Stomach (tissue), 19 donors: ENCODE results near the gene OR2W1. TPM values are rescaled to one million over a fixed set of nuclear protein-coding genes. Genes with fewer than 3 reads are reported as not detected.

Experiments used
- DNase-seq, 2 donors: peaks; one replicate each; pipeline versions ENCODE4 v3.0.0 to v3.0.0-alpha.2; 2013 to 2019
- H3K27ac ChIP-seq, 5 donors: fragments of 200-600 bp in 4 of 5; sonication (generic) in 4 of 5; one replicate each; pipeline ENCODE4 v1.5.1; 2013 to 2019; ENCODE audit warnings: mild to moderate bottlenecking in 1 of 5, moderate library complexity in 1 of 5
- H3K27me3 ChIP-seq, 3 donors: fragments of 200-600 bp; sonication (generic); one replicate each; pipeline ENCODE4 v1.5.1; 2017 to 2019; ENCODE audit warnings: mixed run types in 1 of 3
- H3K36me3 ChIP-seq, 4 donors: fragments of 200-600 bp; sonication (generic); 1 replicate in 3 of 4; 2 replicates in 1 of 4; pipeline ENCODE4 v1.5.1; 2016 to 2019
- H3K4me1 ChIP-seq, 4 donors: fragments of 200-600 bp; sonication (generic); one replicate each; pipeline ENCODE4 v1.5.1; 2016 to 2019
- H3K4me3 ChIP-seq, 4 donors: fragments of 200-600 bp; sonication (generic) in 3 of 4; one replicate each; pipeline ENCODE4 v1.5.1; 2016 to 2019; ENCODE audit warnings: mild to moderate bottlenecking in 1 of 4
- H3K9me3 ChIP-seq, 4 donors: fragments of 200-600 bp; sonication (generic); one replicate each; pipeline ENCODE4 v1.5.1; 2016 to 2019
- CTCF ChIP-seq, 7 experiments: fragments of 450-650 bp in 4 of 7; fragments of 200-600 bp in 3 of 7; sonication (generic) in 3 of 7; IDR thresholded peaks; one replicate each; pipeline ENCODE4 v1.5.1; 2016 to 2019; ENCODE audit warnings: antibody characterized with exemption in 7 of 7, control low read depth in 2 of 7, mild to moderate bottlenecking in 1 of 7
- EP300 ChIP-seq: sonication (generic); formaldehyde crosslinking; IDR thresholded peaks from one replicate; pipeline ENCODE4 v1.6.1; 2017; ENCODE audit warnings: antibody characterized with exemption
- POLR2A ChIP-seq, 4 donors: fragments of 450-650 bp; IDR thresholded peaks; one replicate each; pipeline ENCODE4 v1.6.1; 2016; ENCODE audit warnings: antibody characterized with exemption in 4 of 4, control low read depth in 2 of 4, mild to moderate bottlenecking in 1 of 4, moderate library complexity in 1 of 4
- POLR2AphosphoS5 ChIP-seq, 3 donors: sonication (generic); formaldehyde crosslinking; IDR thresholded peaks; one replicate each; pipeline ENCODE4 v1.6.1; 2016; ENCODE audit warnings: antibody characterized with exemption in 3 of 3
- WGBS, 5 donors: extraction: QIAGEN DNeasy Blood & Tissue Kit in 3 of 5; methylation state at CpG; one replicate each; pipeline versions ENCODE4 v1.1.5 to v1.1.7; 2013 to 2018; 5-methylcytosine and 5-hydroxymethylcytosine counted together
- intact Hi-C: fragments of 100-400 bp; cut with DNase I; formaldehyde crosslinking; loops from one replicate; pipeline ENCODE4 v1.15.1; 2023; ENCODE audit warnings: low total_unique reads
- long read RNA-seq, 10 donors: transcript quantifications; one replicate each; lab custom pipeline, GENCODE V29; 2026
- polyA plus RNA-seq, 3 donors: library from polyadenylated mRNA; stranded (reverse); fragments of 200-250 nt; gene quantifications; one replicate each; pipeline ENCODE4 v1.2.3, GENCODE V29; 2013
- total RNA-seq, 5 donors: library from RNA; depleted of rRNA; stranded (reverse); fragments of >200 nt; gene quantifications; one replicate each; pipeline versions ENCODE4 v1.1.0 to v1.2.3, GENCODE V29; 2014 to 2016
- donor health status: healthy with polysubstance abuse.
- donor health status: Bipolar disorder and iron deficiency.
- donor health status: healthy.

The OR2W1 gene
- total RNA-seq (not detected), polyA plus RNA-seq (not detected)
- long read RNA-seq, donor 1, result 0 reads
- long read RNA-seq, donor 2, result 0 reads
- long read RNA-seq, donor 3, result 0 reads
- long read RNA-seq, donor 4, result 0 reads
- long read RNA-seq, donor 5, result 0 reads
- long read RNA-seq, donor 6, result 0 reads
- long read RNA-seq, donor 7, partial matches to known transcripts, result 0 of 1 reads
- long read RNA-seq, donor 7, other reads (novel, unspliced or antisense), result 0 of 1 reads
- long read RNA-seq, donor 8, result 0 reads
- long read RNA-seq, donor 9, result 0 reads
- long read RNA-seq, donor 10, result 0 reads

GRCh38 chr6:29045075-29045474, at the start of gene OR2W1:
Gene OR2W1, minus strand, starts transcription at chr6:29045175. Its CDS starts 0 bp downstream, at chr6:29045175.
- H3K4me3 ChIP-seq, result no peak within 1 kb of the TSS
- intact Hi-C loops, result no loop called here
- no peaks in the 10 kb centered on the region for H3K36me3 ChIP-seq
- no peaks in the 10 kb centered on the region for H3K4me1 ChIP-seq
- DNase-seq, result no peak
- 68 to 90% (median 78%) methylated on average over 1 of the region's 1 CpG for WGBS, 5 donors
- no peak within 1 kb of the TSS for H3K27ac ChIP-seq
- H3K9me3 ChIP-seq, result no peaks in the 10 kb centered on the region
- no peak for TF ChIP-seq POLR2A (IDR thresholded peaks at IDR 0.05)
- TF ChIP-seq POLR2AphosphoS5 (IDR thresholded peaks at IDR 0.05), result no peak
- no peak for TF ChIP-seq EP300
- TF ChIP-seq CTCF (IDR thresholded peaks at IDR 0.05), result no peak
- peaks cover 0 to 22% (median 0%) of the 10 kb centered on the region in 3 donors for H3K27me3 ChIP-seq

- Histone ChIP-seq H3K36me3 (no peaks in the 10 kb centered on the region), H3K9me3 (no peaks in the 10 kb centered on the region), H3K27me3 (no peaks in the 10 kb centered on the region), H3K4me1 (no peaks in the 10 kb centered on the region), H3K27ac (no peak overlapping the region), H3K4me3 (no peak overlapping the region)
- 74 to 86% (median 82%) methylated on average over 3 of the region's 3 CpGs for WGBS, 5 donors
- TF ChIP-seq CTCF (IDR thresholded peaks at IDR 0.05) (no peak), POLR2A (IDR thresholded peaks at IDR 0.05) (no peak), POLR2AphosphoS5 (IDR thresholded peaks at IDR 0.05) (no peak), EP300 (no peak)
- no peak for DNase-seq
- intact Hi-C loops, result no loop called here
Measured at GRCh38 chr6:29092957-29093356, 48.0 kb upstream of the OR2W1 start.

- WGBS, 5 donors, result 41 to 88% (median 78%) methylated on average over 1 of the region's 1 CpG
- intact Hi-C loops, result no loop called here
Measured at GRCh38 chr6:29087213-29087612, 42.2 kb upstream of the OR2W1 start, which contains the start of gene OR2B3. Gene OR2B3, minus strand, starts transcription at chr6:29087313. Its CDS starts 65 bp downstream, at chr6:29087248.

GRCh38 chr6:29082457-29082856, 37.5 kb upstream of the OR2W1 start:
- Histone ChIP-seq H3K27me3 (peaks cover 0 to 3% (median 0%) of the 10 kb centered on the region in 3 donors), H3K9me3 (peaks cover 0 to 6% (median 0%) of the 10 kb centered on the region in 4 donors), H3K4me1 (no peaks in the 10 kb centered on the region), H3K27ac (no peak overlapping the region), H3K4me3 (no peak overlapping the region), H3K36me3 (no peaks in the 10 kb centered on the region)
- no peak for TF ChIP-seq POLR2AphosphoS5 (IDR thresholded peaks at IDR 0.05)
- intact Hi-C loops, result no loop called here
- no peak for DNase-seq
- WGBS, 5 donors, result 91 to 95% (median 94%) methylated on average over 15 of the region's 15 CpGs

More at GRCh38 chr6:29087213-29087612, 42.2 kb upstream of the OR2W1 start, which contains the start of gene OR2B3:
- no peaks in the 10 kb centered on the region for H3K4me1 ChIP-seq
- H3K36me3 ChIP-seq, result no peaks in the 10 kb centered on the region
- no peak within 1 kb of the TSS for H3K4me3 ChIP-seq
- TF ChIP-seq POLR2A (IDR thresholded peaks at IDR 0.05), result no peak
- TF ChIP-seq POLR2AphosphoS5 (IDR thresholded peaks at IDR 0.05), result no peak
- TF ChIP-seq CTCF (IDR thresholded peaks at IDR 0.05), result no peak
- TF ChIP-seq EP300, result no peak
- peaks cover 0 to 2% (median 0%) of the 10 kb centered on the region in 3 donors for H3K27me3 ChIP-seq
- no peak within 1 kb of the TSS for H3K27ac ChIP-seq
- no peak for DNase-seq
- peaks cover 0 to 2% (median 0%) of the 10 kb centered on the region in 4 donors for H3K9me3 ChIP-seq

GRCh38 chr6:29081312-29081711, 36.3 kb upstream of the OR2W1 start:
- Histone ChIP-seq H3K27ac (no peak overlapping the region), H3K4me3 (no peak overlapping the region), H3K27me3 (peaks cover 0 to 3% (median 0%) of the 10 kb centered on the region in 3 donors), H3K36me3 (no peaks in the 10 kb centered on the region), H3K4me1 (no peaks in the 10 kb centered on the region), H3K9me3 (peaks cover 0 to 6% (median 0%) of the 10 kb centered on the region in 4 donors)
- DNase-seq, result no peak
- intact Hi-C loops, result no loop called here
- no peak for TF ChIP-seq POLR2AphosphoS5 (IDR thresholded peaks at IDR 0.05)
- no peak for TF ChIP-seq POLR2A (IDR thresholded peaks at IDR 0.05)
- no peak for TF ChIP-seq CTCF (IDR thresholded peaks at IDR 0.05)
- TF ChIP-seq EP300, result no peak
